ENCODE data around the gene USP47. TPM values are rescaled to one million over a fixed set of nuclear protein-coding genes. Genes with fewer than 3 reads are reported as not detected.

The USP47 gene
- total and polyA plus RNA-seq, 9 of the 15 experiments (the other 6 are each of a cell fraction or from before 2014, with no cell fraction given) = 13.1 to 63.6 (median 34.7) TPM

GRCh38 chr11:11848891-11849746 lies 7.3 kb downstream of the USP47 start (continued):
- TF ChIP-seq PRDM10 (IDR thresholded peaks at IDR 0.05; ENCODE audit: partially characterized antibody) (no peak), NR3C1 (CRISPR knock-in tag; IDR thresholded peaks at IDR 0.05) (no peak), VEZF1 (CRISPR knock-in tag; IDR thresholded peaks at IDR 0.05) (peak; percentile 23; the same call in 1 of the 2 replicates), FOXA3 (CRISPR knock-in tag; conservative IDR thresholded peaks at IDR 0.05 in 1 of 2, IDR thresholded peaks at IDR 0.05 in 1 of 2) (0 out of 4 replicates have a peak, but pooled peaks of 1 of the 2 experiments have one; percentile 27), HMGN3 (IDR thresholded peaks at IDR 0.05; ENCODE audit: borderline replicate concordance, extremely low read depth, insufficient read length, low read depth, low read length) (no peak), DDX20 (tag; IDR thresholded peaks at IDR 0.05; ENCODE audit: low read depth) (no peak), RBM17 (IDR thresholded peaks at IDR 0.05; ENCODE audit: borderline replicate concordance, low read depth, low read length) (no peak), MTA3 (IDR thresholded peaks at IDR 0.05; ENCODE audit: borderline replicate concordance) (peak; percentile 33; the same call in 1 of the 2 replicates), WHSC1 (IDR thresholded peaks at IDR 0.05; ENCODE audit: low read length) (no peak), ZHX1 (conservative IDR thresholded peaks at IDR 0.05; ENCODE audit: low read length) (no peak), CREM (IDR thresholded peaks at IDR 0.05; ENCODE audit: low read depth) (peak; percentile 45; the same call in 1 of the 2 replicates), SMC3 (conservative IDR thresholded peaks at IDR 0.05; ENCODE audit: insufficient read depth, low read depth, low read length) (peak; percentile 39; the same call in 1 of the 2 replicates)
- TF ChIP-seq, protein P1, sequence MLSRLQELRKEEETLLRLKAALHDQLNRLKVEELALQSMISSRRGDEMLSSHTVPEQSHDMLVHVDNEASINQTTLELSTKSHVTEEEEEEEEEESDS (CRISPR knock-in tag; IDR thresholded peaks at IDR 0.05) = no peak
- TF ChIP-seq, protein P2, sequence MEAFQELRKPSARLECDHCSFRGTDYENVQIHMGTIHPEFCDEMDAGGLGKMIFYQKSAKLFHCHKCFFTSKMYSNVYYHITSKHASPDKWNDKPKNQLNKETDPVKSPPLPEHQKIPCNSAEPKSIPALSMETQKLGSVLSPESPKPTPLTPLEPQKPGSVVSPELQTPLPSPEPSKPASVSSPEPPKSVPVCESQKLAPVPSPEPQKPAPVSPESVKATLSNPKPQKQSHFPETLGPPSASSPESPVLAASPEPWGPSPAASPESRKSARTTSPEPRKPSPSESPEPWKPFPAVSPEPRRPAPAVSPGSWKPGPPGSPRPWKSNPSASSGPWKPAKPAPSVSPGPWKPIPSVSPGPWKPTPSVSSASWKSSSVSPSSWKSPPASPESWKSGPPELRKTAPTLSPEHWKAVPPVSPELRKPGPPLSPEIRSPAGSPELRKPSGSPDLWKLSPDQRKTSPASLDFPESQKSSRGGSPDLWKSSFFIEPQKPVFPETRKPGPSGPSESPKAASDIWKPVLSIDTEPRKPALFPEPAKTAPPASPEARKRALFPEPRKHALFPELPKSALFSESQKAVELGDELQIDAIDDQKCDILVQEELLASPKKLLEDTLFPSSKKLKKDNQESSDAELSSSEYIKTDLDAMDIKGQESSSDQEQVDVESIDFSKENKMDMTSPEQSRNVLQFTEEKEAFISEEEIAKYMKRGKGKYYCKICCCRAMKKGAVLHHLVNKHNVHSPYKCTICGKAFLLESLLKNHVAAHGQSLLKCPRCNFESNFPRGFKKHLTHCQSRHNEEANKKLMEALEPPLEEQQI (IDR thresholded peaks at IDR 0.05) = peak; percentile 79
